GM21529 (cell line): ENCODE data around the gene FNBP1.

ENCODE experiments used
- ATAC-seq: cut with Tn5 transposase; IDR thresholded peaks from one replicate; pipeline ENCODE4 v1.9.1; 2021; ENCODE audit not compliant: unreplicated experiment

The FNBP1 gene

DNA sequence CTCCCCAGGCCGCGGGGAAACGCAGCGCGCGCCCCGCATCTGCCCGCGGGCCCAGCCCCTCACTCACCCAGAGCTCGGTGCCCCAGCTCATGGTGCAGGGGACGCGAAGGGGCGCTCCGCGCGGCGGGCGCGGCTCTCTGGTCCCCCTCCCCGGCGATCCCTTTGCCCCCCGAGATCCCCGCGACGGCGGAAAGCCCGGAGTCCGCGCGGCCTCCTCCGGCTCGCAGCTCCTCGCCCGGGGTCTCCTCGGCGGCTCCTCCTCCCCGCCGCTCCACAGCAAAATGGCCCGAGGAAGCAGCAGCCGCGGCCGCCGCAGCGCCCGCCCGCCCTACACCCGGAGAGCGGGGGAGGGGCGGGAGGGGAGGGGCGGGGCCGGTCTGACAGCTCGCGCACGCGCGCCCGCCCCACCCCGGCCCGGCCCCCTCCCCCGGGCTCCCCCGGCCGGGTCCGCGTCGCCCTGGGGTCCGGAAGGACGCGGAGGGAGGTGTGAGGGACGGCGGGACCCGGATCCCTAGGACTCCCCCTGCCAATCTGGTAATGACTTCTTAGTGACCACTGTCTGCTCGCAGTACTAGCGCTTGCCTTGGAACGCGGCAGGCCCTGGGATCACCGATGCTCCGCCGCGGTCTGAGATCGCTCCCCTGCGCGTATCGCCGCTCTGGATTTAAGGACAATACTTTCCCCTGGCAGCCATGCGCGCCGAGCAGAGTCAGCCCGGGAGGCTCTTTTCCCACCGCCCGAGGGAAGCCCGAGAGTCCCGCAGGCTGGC is at the start of gene FNBP1:
FNBP1 (minus strand) TSS at position 305 of the 769 bp plus-strand sequence; CDS start at position 91, 214 bp downstream.
- no peak for ATAC-seq

DNA sequence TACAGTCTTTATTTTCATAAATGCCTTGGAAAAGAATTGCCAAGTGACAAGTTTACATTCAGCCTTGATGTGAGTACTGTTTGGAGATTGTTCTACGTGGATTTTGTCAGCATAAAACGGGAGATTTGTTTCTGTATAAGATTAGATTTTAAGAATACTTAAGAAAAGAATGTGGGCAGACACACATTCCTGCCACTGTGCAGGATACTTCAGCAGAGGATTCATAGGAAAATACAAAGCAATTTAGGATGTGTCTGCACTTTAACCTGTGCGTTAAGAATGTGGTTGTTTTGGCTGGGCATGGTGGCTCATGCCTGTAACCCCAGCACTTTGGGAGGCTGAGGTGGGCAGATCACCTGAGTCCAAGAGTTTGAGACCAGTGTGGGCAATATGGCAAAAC is 47.9 kb upstream of the FNBP1 start:
- no peak for ATAC-seq

GRCh38 chr9:130089141-130089540 is 46.2 kb upstream of the FNBP1 start:
- no peak for ATAC-seq

DNA sequence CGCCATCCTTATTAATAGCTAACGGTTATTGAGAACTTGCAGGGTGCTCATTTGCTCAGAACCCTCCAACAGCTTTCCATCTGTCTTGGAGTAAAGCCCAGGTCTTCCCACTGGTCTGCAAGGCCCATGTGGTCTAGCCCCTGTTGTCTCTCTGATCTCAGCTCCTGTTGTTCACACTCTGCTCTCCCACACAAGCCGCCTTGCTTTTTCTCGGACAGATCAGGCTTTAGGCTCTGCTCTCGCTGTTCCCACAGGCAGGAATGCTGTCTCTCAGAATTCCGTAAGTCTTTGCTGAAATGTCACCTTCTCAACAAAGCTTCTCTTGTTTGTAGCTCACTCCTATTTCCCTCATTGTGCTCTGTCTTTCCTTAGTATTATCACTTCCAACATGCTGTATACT is 45.1 kb upstream of the FNBP1 start:
- ATAC-seq, result no peak

DNA sequence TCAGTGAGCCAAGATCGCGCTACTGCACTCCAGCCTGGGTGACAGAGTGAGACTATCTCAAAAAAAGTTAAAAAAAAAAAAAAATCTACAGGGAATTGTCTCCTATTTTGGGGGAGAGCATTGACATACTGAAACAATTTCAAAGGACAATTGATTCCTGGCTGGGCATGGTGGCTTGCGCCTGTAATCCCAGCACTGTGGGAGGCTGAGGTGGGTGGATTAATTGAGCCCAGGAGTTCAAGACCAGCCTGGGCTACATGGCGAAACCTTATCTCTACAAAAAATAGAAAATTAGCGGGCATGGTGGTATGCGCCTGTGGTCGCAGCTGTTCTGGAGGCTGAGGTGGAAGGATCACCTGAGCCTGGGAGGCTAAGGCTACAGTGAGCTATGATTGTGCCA is 41.3 kb upstream of the FNBP1 start:
- ATAC-seq, result no peak

GRCh38 chr9:130078547-130078946 is 35.6 kb upstream of the FNBP1 start:
- ATAC-seq, result no peak

DNA sequence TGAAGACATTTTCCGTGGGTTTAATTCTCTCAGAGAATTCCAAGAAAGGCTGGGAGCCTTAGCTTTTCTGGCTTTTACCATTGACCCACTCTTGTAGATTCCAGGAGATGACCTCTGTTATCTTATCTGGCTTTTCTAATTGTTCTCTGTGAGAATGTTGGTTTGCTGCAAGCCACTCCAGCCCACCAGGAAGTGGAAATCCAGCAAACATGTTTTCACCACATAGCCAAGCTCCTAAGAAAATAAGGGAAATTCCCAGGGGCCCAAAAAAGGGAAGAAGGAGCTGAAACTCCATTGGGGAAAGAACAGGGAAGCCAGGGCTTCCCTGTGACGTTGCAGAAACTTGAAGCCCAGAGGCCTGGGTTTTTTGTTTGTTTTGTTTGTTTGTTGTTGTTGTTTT is 30.4 kb upstream of the FNBP1 start:
- ATAC-seq, result no peak

DNA sequence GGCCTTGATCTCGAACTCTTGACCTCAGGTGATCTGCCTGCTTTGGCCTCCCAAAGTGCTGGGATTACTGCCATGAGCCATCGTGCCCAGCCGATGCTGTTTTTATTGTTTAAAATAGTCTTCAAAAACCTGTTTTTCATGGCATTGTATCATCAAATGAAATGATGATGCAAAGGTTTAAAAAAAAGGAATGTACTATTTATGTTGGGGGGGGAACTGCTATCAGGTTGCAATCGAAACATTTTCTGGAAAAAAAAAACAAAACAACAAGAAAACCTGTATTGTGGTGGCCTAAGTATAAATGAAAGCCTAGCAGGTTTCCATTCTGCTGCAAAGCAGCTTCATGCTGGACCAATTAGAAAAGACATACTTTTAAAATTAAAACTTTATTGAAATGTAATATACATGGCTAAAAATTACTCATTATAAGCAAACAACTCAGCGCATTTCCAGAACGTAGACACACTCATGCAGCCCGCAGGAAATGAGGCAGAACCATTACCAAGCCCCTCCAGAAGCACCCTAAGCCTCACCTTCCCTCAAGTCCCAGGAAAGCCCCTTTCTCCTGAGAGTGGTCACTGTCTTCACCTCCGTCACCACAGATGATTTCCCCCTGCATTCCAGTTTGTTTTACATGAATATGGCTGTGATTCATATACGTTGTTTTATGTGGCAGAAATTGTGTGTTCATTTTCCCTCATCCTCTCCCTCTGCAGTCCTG is 29.7 kb upstream of the FNBP1 start:
- no peak for ATAC-seq

DNA sequence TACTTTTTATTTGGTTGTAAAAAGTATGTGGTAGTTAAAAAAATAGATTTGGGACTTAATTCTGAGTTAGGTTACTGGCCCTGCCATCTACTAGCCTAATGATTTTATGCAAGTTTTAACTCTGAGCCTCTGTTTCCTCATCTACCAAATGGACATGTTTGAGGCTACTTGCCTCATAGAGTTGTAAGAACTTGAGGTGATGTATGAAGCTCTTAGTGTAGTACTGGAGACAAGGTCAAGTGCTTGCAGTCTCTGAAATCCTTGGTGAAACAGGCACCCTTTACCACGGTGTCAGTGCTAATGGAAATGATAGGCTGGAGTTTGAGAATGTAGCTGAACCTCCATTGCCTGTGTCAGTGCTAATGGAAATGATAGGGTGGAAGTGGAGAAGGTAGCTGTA is 26.1 kb upstream of the FNBP1 start:
- no peak for ATAC-seq

GRCh38 chr9:130064621-130065020 is 21.6 kb upstream of the FNBP1 start:
- ATAC-seq, result no peak

GRCh38 chr9:130062750-130063149 is 19.8 kb upstream of the FNBP1 start:
- ATAC-seq, result no peak

DNA sequence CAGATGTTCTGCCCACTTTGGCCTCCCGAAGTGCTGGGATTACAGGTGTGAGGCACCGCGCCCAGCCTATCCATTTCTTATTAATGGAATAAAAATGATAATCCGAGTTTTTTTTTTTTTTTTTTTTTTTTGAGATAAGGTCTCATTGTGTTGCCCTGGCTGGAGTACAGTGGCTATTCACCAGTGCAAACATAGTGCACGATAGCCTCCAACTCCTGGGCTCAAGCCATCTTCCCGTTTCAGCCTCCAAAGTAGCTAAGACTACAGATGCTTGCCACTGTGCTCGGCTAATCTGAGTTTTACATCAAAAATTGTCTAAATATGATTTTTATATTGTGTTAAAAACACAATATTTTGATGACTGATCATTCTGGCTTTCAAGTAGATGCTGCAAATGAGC is 17.3 kb upstream of the FNBP1 start:
- ATAC-seq, result no peak

DNA sequence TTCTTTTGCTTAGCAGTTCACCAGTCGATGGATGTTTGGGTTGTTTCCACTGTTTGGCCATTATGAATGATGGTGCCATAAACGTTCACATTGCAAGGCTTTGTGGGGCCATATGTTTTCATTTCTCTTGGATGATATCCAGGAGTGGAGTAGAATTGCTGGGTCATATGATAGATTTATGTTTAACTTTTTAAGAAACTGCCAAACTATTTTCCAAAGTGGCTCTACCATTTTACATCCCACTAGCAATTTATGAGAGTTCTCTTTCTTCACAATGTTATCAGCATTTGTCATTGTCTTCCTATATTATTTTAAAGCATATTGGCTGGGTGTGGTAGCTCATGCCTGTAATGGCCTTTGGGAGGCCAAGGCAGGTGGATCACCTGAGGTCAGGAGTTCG is 15.9 kb upstream of the FNBP1 start:
- ATAC-seq, result no peak

DNA sequence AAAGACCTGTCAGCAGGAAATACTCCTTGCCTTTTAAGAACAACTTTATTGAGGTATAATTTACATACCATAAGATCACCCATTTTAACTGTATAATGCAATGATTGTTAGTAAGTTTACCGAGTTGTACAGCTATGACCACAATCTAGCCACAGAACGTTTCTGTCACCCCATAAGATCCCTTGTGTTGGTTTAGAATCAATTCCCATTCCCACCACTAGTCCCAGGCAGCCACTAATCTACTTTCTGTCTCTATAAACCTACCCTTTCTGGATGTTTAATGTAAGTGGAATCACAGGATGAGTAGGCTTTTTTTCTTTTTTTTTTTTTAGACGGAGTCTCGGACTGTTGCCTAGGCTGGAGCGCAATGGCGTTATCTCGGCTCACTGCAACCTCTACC is 15.2 kb upstream of the FNBP1 start:
- ATAC-seq, result no peak

DNA sequence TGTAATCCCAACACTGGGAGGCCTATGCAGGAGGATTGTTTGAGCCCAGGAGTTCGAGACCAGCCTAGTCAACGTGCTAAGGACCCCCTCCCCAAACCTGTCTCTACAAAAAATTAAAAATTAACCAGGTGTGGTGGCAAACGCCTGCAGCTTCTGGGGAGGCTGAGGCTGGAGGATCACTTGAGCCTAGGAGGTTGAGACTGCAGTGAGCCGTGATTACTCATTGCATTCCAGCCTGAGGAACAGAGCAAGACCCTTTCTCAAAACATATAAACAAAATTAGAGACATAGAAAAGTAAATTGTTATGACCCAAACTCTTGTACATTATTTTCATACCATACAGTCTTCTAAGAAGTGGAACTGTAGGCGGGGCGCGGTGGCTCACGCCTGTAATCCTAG is 11.8 kb upstream of the FNBP1 start:
- ATAC-seq, result no peak

- ATAC-seq, result no peak
Observed at GRCh38 chr9:130054325-130054786, 11.4 kb upstream of the FNBP1 start.

DNA sequence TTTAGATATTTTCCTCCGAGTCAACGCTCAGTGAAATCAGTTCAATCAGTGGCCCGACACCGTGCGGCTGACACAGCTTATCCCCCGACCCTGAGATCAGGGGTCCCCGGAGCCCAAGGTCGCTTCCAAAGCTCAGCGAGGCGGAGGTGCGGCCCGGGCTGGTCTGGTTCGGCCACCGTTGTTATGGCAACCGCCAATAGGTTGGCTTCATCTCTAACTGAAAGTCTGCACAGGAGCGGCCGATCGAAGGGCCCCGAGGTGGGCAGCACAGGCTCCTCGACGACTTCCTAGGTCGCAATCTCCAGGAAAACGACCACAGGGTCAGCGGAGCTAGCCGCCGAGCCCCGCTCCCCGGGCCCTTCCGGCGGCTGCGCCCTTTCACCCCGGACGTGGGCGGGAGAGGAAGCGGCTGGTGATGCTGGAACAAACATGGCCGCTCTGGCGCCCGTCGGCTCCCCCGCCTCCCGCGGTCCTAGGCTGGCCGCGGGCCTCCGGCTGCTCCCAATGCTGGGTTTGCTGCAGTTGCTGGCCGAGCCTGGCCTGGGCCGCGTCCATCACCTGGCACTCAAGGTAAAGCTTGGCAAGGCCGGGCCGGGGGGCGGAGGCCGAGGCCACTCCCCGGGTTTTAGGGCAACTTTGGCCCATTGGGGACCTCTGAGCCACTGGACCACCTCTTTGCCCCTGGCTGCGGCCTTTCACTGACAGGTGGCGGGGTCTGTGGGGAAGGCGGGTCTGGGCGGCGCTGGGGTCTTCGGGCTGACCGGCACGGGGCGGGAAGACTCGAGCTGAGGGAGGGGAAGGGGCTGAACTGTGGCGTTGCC is 10.7 kb upstream of the FNBP1 start, which contains the start of gene GPR107:
GPR107 (plus strand) TSS at position 403 of the 821 bp plus-strand sequence; CDS start at position 430, 27 bp downstream.
- ATAC-seq, result peak; percentile 81

DNA sequence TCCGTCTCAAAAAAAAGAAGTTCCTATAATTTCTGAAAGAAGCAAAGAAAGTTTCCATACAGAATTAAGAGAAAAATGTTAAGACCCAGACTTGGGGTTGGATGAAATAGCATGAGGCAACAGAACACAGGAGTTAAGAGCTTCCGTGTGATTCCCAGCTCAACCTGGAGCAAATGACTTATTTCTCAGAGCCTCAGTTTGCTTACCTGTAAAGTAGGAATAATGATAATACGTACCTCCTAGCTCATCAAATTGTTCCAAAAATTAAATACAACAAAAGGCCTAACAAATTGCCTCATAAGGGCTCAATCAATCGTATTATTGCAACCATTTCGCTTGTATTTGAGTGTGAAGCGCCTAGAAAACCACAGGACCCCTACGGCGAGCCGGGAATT is 10.1 kb upstream of the FNBP1 start:
- no peak for ATAC-seq

- no peak for ATAC-seq
Observed at GRCh38 chr9:130051855-130052254, 8.9 kb upstream of the FNBP1 start.

DNA sequence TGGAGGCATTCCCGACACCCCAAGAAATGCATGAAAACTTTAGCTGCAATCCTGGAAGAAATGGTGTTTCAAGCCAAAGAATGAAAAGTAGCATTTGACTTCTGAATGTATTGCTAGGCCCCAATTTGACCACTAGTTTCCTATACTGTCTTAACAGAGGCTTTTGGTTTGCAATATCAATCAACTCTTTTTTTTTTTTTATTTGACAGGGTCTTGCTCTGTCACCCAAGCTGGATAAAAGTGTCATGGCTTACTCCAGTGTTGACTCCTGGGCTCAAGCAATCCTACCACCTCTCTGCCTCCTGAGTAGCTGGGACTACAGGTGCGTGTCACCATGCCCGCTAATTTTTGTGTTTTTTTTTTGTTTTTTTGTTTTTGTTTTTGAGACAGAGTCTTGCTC is 7.5 kb upstream of the FNBP1 start:
- no peak for ATAC-seq

DNA sequence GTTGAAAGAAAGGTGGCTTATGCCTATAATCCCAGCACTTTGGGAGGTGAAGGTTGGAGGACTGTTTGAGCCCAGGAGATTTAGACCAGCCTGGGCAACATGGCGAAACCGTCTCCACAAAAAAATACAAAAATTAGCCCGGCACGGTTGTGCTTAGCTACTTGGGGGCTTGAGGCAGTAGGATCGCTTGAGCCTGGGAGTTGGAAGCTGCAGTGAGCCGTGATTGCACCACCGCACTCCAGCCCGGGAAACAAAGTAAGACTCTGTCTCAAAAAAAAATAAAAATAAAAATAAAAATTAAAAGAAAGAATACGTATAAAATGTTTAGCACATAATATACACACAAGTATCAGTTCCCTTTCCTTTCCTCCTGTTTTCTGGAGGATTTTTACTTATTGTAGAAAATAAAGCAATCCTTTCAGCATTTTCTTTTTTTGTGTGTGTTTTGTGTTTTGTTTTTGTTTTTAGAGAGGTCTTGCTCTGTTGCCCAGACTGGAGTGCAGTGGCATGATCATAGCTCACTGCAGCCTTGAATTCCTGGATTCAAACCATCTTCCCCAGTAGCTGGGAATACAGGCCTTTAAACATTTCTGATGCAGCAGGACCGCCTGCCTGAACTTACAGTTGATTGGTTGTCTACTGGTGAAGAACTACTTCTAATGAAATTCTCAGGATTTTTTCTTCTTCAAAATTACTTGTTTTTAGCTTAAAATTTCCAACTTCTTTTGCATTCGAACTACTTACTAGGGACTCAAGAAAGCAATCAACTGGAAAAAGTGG is 6.6 kb upstream of the FNBP1 start:
- no peak for ATAC-seq
